ENCODE results near the gene HEG1.
"Not testable (repeated sequence)": the region's sequence is repeated elsewhere in the genome, so short reads cannot be mapped to it uniquely, and the experiment has no call there.

Gene HEG1

GRCh38 chr3:125055913-125056745 is at the start of gene HEG1:
Gene HEG1, minus strand, starts transcription at chr3:125055997. Its CDS starts 107 bp downstream, at chr3:125055890.
- peaks cover 35% of the 10 kb centered on the region for H3K27me3 ChIP-seq (ENCODE audit: control insufficient read depth, insufficient read depth, low read length)
- H3K9ac ChIP-seq (ENCODE audit: low read length), result peak within 1 kb of the TSS; percentile 66
- H3K4me1 ChIP-seq (ENCODE audit: control insufficient read depth, insufficient read depth, low read length), result peaks cover 62% of the 10 kb centered on the region
- H3K27ac ChIP-seq (ENCODE audit: low read depth, low read length), result no peak within 1 kb of the TSS; the same call in 1 of the 2 replicates
- no peaks in the 10 kb centered on the region for H3K9me3 ChIP-seq (ENCODE audit: control insufficient read depth, insufficient read depth, low read depth, low read length)
- H3K36me3 ChIP-seq (ENCODE audit: control insufficient read depth, insufficient read depth, low read length), result no peaks in the 10 kb centered on the region
- H3K4me3 ChIP-seq (ENCODE audit: low read depth, low read length), result peak within 1 kb of the TSS; percentile 76

GRCh38 chr3:125105116-125105515 is 49.3 kb upstream of the HEG1 start:
- Histone ChIP-seq H3K4me1 (ENCODE audit: control insufficient read depth, insufficient read depth, low read length) (peaks cover 5% of the 10 kb centered on the region), H3K9me3 (ENCODE audit: control insufficient read depth, insufficient read depth, low read depth, low read length) (no peaks in the 10 kb centered on the region), H3K4me3 (ENCODE audit: low read depth, low read length) (no peak overlapping the region), H3K27me3 (ENCODE audit: control insufficient read depth, insufficient read depth, low read length) (no peaks in the 10 kb centered on the region), H3K9ac (ENCODE audit: low read length) (no peak overlapping the region), H3K36me3 (ENCODE audit: control insufficient read depth, insufficient read depth, low read length) (peaks cover 9% of the 10 kb centered on the region), H3K27ac (ENCODE audit: low read depth, low read length) (no peak overlapping the region)

- Histone ChIP-seq H3K9me3 (ENCODE audit: control insufficient read depth, insufficient read depth, low read depth, low read length) (no peaks in the 10 kb centered on the region), H3K4me1 (ENCODE audit: control insufficient read depth, insufficient read depth, low read length) (peaks cover 5% of the 10 kb centered on the region), H3K27ac (ENCODE audit: low read depth, low read length) (no peak overlapping the region), H3K4me3 (ENCODE audit: low read depth, low read length) (no peak overlapping the region), H3K36me3 (ENCODE audit: control insufficient read depth, insufficient read depth, low read length) (peaks cover 9% of the 10 kb centered on the region), H3K9ac (ENCODE audit: low read length) (no peak overlapping the region), H3K27me3 (ENCODE audit: control insufficient read depth, insufficient read depth, low read length) (no peaks in the 10 kb centered on the region)
Measured at GRCh38 chr3:125104639-125105038, 48.8 kb upstream of the HEG1 start.

DNA sequence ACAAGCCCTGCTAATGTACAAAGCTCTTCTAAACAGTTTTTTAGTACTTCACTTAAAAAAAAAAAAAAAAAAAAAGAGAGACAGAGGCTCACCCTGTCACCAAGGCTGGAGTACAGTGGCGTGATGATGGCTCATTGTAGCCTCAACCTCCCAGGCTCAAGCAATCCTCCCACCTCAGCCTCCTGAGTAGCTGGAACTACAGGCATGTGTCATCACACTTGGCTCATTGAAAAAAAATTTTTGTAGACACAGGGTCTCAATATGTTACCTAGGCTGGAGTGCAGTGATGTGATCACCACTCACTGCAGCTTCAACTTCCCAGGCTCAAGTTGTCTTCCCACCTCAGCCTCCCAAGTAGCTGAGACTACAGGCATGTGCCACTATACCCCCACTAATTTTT is 47.6 kb upstream of the HEG1 start:
- Histone ChIP-seq H3K27me3 (ENCODE audit: control insufficient read depth, insufficient read depth, low read length) (no peaks in the 10 kb centered on the region), H3K36me3 (ENCODE audit: control insufficient read depth, insufficient read depth, low read length) (peaks cover 9% of the 10 kb centered on the region), H3K27ac (ENCODE audit: low read depth, low read length) (no peak overlapping the region), H3K4me3 (ENCODE audit: low read depth, low read length) (no peak overlapping the region), H3K4me1 (ENCODE audit: control insufficient read depth, insufficient read depth, low read length) (peaks cover 8% of the 10 kb centered on the region; the same call in 1 of the 2 replicates), H3K9me3 (ENCODE audit: control insufficient read depth, insufficient read depth, low read depth, low read length) (no peaks in the 10 kb centered on the region), H3K9ac (ENCODE audit: low read length) (no peak overlapping the region)

GRCh38 chr3:125102470-125102869 is 46.7 kb upstream of the HEG1 start:
- no peak overlapping the region for H3K4me3 ChIP-seq (ENCODE audit: low read depth, low read length)
- no peak overlapping the region for H3K27ac ChIP-seq (ENCODE audit: low read depth, low read length)
- H3K9me3 ChIP-seq (ENCODE audit: control insufficient read depth, insufficient read depth, low read depth, low read length), result no peaks in the 10 kb centered on the region
- H3K36me3 ChIP-seq (ENCODE audit: control insufficient read depth, insufficient read depth, low read length), result peaks cover 9% of the 10 kb centered on the region
- peaks cover 8% of the 10 kb centered on the region; the same call in 1 of the 2 replicates for H3K4me1 ChIP-seq (ENCODE audit: control insufficient read depth, insufficient read depth, low read length)
- H3K27me3 ChIP-seq (ENCODE audit: control insufficient read depth, insufficient read depth, low read length), result no peaks in the 10 kb centered on the region
- H3K9ac ChIP-seq (ENCODE audit: low read length), result no peak overlapping the region

- Histone ChIP-seq H3K9ac (ENCODE audit: low read length) (no peak overlapping the region), H3K36me3 (ENCODE audit: control insufficient read depth, insufficient read depth, low read length) (no peaks in the 10 kb centered on the region), H3K27ac (ENCODE audit: low read depth, low read length) (no peak overlapping the region), H3K4me3 (ENCODE audit: low read depth, low read length) (no peak overlapping the region), H3K4me1 (ENCODE audit: control insufficient read depth, insufficient read depth, low read length) (peaks cover 8% of the 10 kb centered on the region; the same call in 1 of the 2 replicates), H3K27me3 (ENCODE audit: control insufficient read depth, insufficient read depth, low read length) (no peaks in the 10 kb centered on the region), H3K9me3 (ENCODE audit: control insufficient read depth, insufficient read depth, low read depth, low read length) (no peaks in the 10 kb centered on the region)
Measured at GRCh38 chr3:125098611-125099291, 43.0 kb upstream of the HEG1 start.

GRCh38 chr3:125090649-125091048 is 34.9 kb upstream of the HEG1 start:
- no peaks in the 10 kb centered on the region for H3K27me3 ChIP-seq (ENCODE audit: control insufficient read depth, insufficient read depth, low read length)
- no peak overlapping the region for H3K27ac ChIP-seq (ENCODE audit: low read depth, low read length)
- no peak overlapping the region for H3K9ac ChIP-seq (ENCODE audit: low read length)
- H3K36me3 ChIP-seq (ENCODE audit: control insufficient read depth, insufficient read depth, low read length), result 0 out of 2 replicates have a peak, but pooled peaks cover 3% of the 10 kb centered on the region
- H3K4me1 ChIP-seq (ENCODE audit: control insufficient read depth, insufficient read depth, low read length), result no peaks in the 10 kb centered on the region
- no peaks in the 10 kb centered on the region for H3K9me3 ChIP-seq (ENCODE audit: control insufficient read depth, insufficient read depth, low read depth, low read length)
- no peak overlapping the region for H3K4me3 ChIP-seq (ENCODE audit: low read depth, low read length)

- Histone ChIP-seq H3K27me3 (ENCODE audit: control insufficient read depth, insufficient read depth, low read length) (no peaks in the 10 kb centered on the region), H3K36me3 (ENCODE audit: control insufficient read depth, insufficient read depth, low read length) (0 out of 2 replicates have a peak, but pooled peaks cover 3% of the 10 kb centered on the region), H3K27ac (ENCODE audit: low read depth, low read length) (no peak overlapping the region), H3K4me3 (ENCODE audit: low read depth, low read length) (no peak overlapping the region), H3K4me1 (ENCODE audit: control insufficient read depth, insufficient read depth, low read length) (no peaks in the 10 kb centered on the region), H3K9me3 (ENCODE audit: control insufficient read depth, insufficient read depth, low read depth, low read length) (no peaks in the 10 kb centered on the region), H3K9ac (ENCODE audit: low read length) (no peak overlapping the region)
Measured at GRCh38 chr3:125087768-125088391, 32.1 kb upstream of the HEG1 start.

- no peaks in the 10 kb centered on the region for H3K27me3 ChIP-seq (ENCODE audit: control insufficient read depth, insufficient read depth, low read length)
- H3K4me1 ChIP-seq (ENCODE audit: control insufficient read depth, insufficient read depth, low read length), result no peaks in the 10 kb centered on the region
- 0 out of 2 replicates have a peak, but pooled peaks cover 3% of the 10 kb centered on the region for H3K36me3 ChIP-seq (ENCODE audit: control insufficient read depth, insufficient read depth, low read length)
- no peak overlapping the region for H3K27ac ChIP-seq (ENCODE audit: low read depth, low read length)
- H3K4me3 ChIP-seq (ENCODE audit: low read depth, low read length), result no peak overlapping the region
- no peak overlapping the region for H3K9ac ChIP-seq (ENCODE audit: low read length)
- no peaks in the 10 kb centered on the region for H3K9me3 ChIP-seq (ENCODE audit: control insufficient read depth, insufficient read depth, low read depth, low read length)
Measured at GRCh38 chr3:125085166-125085565, 29.4 kb upstream of the HEG1 start.

GRCh38 chr3:125083776-125084175 is 28.0 kb upstream of the HEG1 start:
- no peaks in the 10 kb centered on the region for H3K4me1 ChIP-seq (ENCODE audit: control insufficient read depth, insufficient read depth, low read length)

DNA sequence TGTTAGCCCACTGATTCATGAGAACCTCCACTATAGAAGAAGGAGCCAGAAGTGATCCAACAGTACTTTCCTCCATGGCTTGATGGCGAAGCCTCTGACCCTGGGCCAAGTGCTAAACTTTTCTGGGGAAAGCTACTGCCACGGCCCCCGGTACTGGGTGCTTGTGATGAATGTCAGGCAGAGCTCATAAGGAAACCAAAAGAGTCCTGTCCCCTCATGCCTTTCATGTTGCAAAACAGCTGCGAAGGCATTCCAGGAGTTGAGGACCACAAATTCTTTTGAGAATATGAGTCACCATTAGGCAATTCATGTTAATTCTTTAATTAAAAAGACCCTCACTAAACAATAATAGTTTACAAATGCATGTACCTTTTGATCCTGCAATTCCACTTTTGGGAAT is 26.5 kb upstream of the HEG1 start:
- H3K4me3 ChIP-seq (ENCODE audit: low read depth, low read length); H3K4me1 ChIP-seq (ENCODE audit: control insufficient read depth, insufficient read depth, low read length); H3K27me3 ChIP-seq (ENCODE audit: control insufficient read depth, insufficient read depth, low read length); H3K36me3 ChIP-seq (ENCODE audit: control insufficient read depth, insufficient read depth, low read length); H3K9ac ChIP-seq (ENCODE audit: low read length); H3K27ac ChIP-seq (ENCODE audit: low read depth, low read length); H3K9me3 ChIP-seq (ENCODE audit: control insufficient read depth, insufficient read depth, low read depth, low read length): not testable (repeated sequence)

More at GRCh38 chr3:125083776-125084175, 28.0 kb upstream of the HEG1 start:
- Histone ChIP-seq H3K27me3 (ENCODE audit: control insufficient read depth, insufficient read depth, low read length) (no peaks in the 10 kb centered on the region), H3K4me3 (ENCODE audit: low read depth, low read length) (no peak overlapping the region), H3K9me3 (ENCODE audit: control insufficient read depth, insufficient read depth, low read depth, low read length) (no peaks in the 10 kb centered on the region), H3K27ac (ENCODE audit: low read depth, low read length) (no peak overlapping the region), H3K9ac (ENCODE audit: low read length) (no peak overlapping the region), H3K36me3 (ENCODE audit: control insufficient read depth, insufficient read depth, low read length) (0 out of 2 replicates have a peak, but pooled peaks cover 3% of the 10 kb centered on the region)
